K562 (cell line): ENCODE measurements around the gene P2RX3. TPM values are rescaled to one million over a fixed set of nuclear protein-coding genes. Genes with fewer than 3 reads are reported as not detected.

Experiments
- ATAC-seq: fragments of 200-7000 bp; cut with Tn5 transposase; 3 replicates; pipeline ENCODE4 v1.9.1; 2020; ENCODE audit warnings: moderate library complexity
- BruUV-seq: library from RNA; stranded (reverse); fragments of 400-500 nt; replicated peaks from 2 replicates; lab custom pipeline; 2021; lab: Mats Ljungman, UMichigan
- CTCF ChIA-PET: fragments of 300-600 bp; formaldehyde crosslinking; extraction: SDS; loops from one replicate; lab custom pipeline; 2021; ENCODE audit warnings: low intra/inter-chr PET ratio; lab: Yijun Ruan, JAX
- POLR2A ChIA-PET: fragments of 300-600, 350-650 bp; sonication (Branson Sonifier 250); formaldehyde crosslinking; extraction: SDS; loops from one replicate; lab custom pipeline; 2021; ENCODE audit warnings: antibody characterized with exemption, inconsistent platforms; lab: Yijun Ruan, JAX
- DNase-seq, 4 experiments: peaks; one replicate each; pipeline versions ENCODE4 v3.0.0 to v3.0.0-alpha.2; 2011 to 2018; ENCODE audit warnings: low spot score in 3 of 4, mixed read lengths in 3 of 4; ENCODE audit errors: extremely low read depth in 1 of 4
- FAIRE-seq: peaks from 2 replicates; lab custom pipeline; 2011; peaks lifted over from hg19 to GRCh38; lab: Jason Lieb, UNC
- H2AFZ ChIP-seq: 2 replicates; pipeline ENCODE4 v1.6.0; 2011; ENCODE audit warnings: low read depth, low read length, control low read depth, inconsistent platforms
- H3K27ac ChIP-seq: fragments of 200-600 bp; 3 replicates; pipeline ENCODE4 v1.8.0; 2011; ENCODE audit warnings: low read depth, mild to moderate bottlenecking, control low read depth, inconsistent platforms, low read length, moderate library complexity, mixed read lengths; ENCODE audit errors: extremely low read depth
- H3K27me3 ChIP-seq, 2 experiments: fragments of 300-600 bp in 1 of 2; 2 replicates in 1 of 2; 3 replicates in 1 of 2; pipeline versions ENCODE4 v1.6.0 to v1.8.0; 2011; ENCODE audit warnings: inconsistent platforms in 2 of 2, low read length in 2 of 2, mild to moderate bottlenecking in 1 of 2, mixed read lengths in 1 of 2, moderate library complexity in 1 of 2; ENCODE audit not compliant: control insufficient read depth in 2 of 2, insufficient read depth in 2 of 2
- H3K36me3 ChIP-seq: fragments of 300-600 bp; 3 replicates; pipeline ENCODE4 v1.8.0; 2011; ENCODE audit warnings: mild to moderate bottlenecking, low read length, inconsistent platforms; ENCODE audit not compliant: control insufficient read depth, insufficient read depth
- H3K4me1 ChIP-seq, 2 experiments: fragments of 200-600 bp in 1 of 2; replicated peaks in 1 of 2; 2 replicates in 1 of 2; 3 replicates in 1 of 2; pipeline versions ENCODE4 v1.5.1 to v1.8.0; 2011; ENCODE audit warnings: inconsistent platforms in 2 of 2, low read length in 2 of 2, mild to moderate bottlenecking in 1 of 2, mixed read lengths in 1 of 2, moderate library complexity in 1 of 2; ENCODE audit not compliant: control insufficient read depth in 2 of 2, insufficient read depth in 2 of 2
- H3K4me2 ChIP-seq: 2 replicates; pipeline ENCODE4 v1.6.1; 2011; ENCODE audit warnings: low read length, control low read depth, inconsistent platforms, mixed read lengths; ENCODE audit not compliant: insufficient read depth
- H3K4me3 ChIP-seq: fragments of 200-600 bp; sonication (generic), shearing (Covaris generic); 2 replicates; pipeline ENCODE4 v1.5.1; 2016; ENCODE audit warnings: control low read depth, inconsistent platforms
- H3K79me2 ChIP-seq: fragments of 200-600 bp; 3 replicates; pipeline ENCODE4 v1.8.0; 2011; ENCODE audit warnings: low read length, inconsistent platforms; ENCODE audit not compliant: control insufficient read depth, insufficient read depth
- H3K9ac ChIP-seq, 2 experiments: 2 replicates each; pipeline versions ENCODE4 v1.6.0 to v1.6.1; 2011; ENCODE audit warnings: low read depth in 2 of 2, low read length in 2 of 2, control low read depth in 1 of 2, inconsistent platforms in 1 of 2, mild to moderate bottlenecking in 1 of 2, mixed read lengths in 1 of 2; ENCODE audit not compliant: insufficient read depth in 1 of 2
- H3K9me1 ChIP-seq: one replicate; pipeline ENCODE4 v1.6.0; 2011; ENCODE audit warnings: inconsistent platforms, mild to moderate bottlenecking, low read length, moderate library complexity; ENCODE audit not compliant: control insufficient read depth, insufficient read depth
- H3K9me3 ChIP-seq: replicated peaks from 2 replicates; pipeline ENCODE4 v1.5.1; 2011; ENCODE audit warnings: low read depth, low read length, inconsistent platforms; ENCODE audit not compliant: control insufficient read depth, insufficient read depth
- H4K20me1 ChIP-seq: replicated peaks from 2 replicates; pipeline ENCODE4 v1.6.1; 2011; ENCODE audit warnings: low read length, inconsistent platforms, mixed read lengths; ENCODE audit not compliant: control insufficient read depth, insufficient read depth
- CEBPB ChIP-seq: fragments of 450-650 bp; IDR thresholded peaks from 2 replicates; pipeline ENCODE4 v1.6.1; 2016; ENCODE audit warnings: missing genetic modification characterization, missing compliant biosample characterization
- KLF10 ChIP-seq: fragments of 250-450 bp; sonication (Bioruptor Pico); IDR thresholded peaks from 2 replicates; pipeline ENCODE4 v1.6.1; 2021; ENCODE audit warnings: matching md5 sums
- MYC ChIP-seq, 2 experiments: fragments of 250-450 bp in 1 of 2; sonication (Bioruptor Pico) in 1 of 2; IDR thresholded peaks; 2 replicates each; pipeline versions ENCODE4 v1.5.1 to v1.6.1; 2012 to 2021; ENCODE audit warnings: low read depth in 2 of 2, borderline replicate concordance in 1 of 2, improper control_type of control experiment in 1 of 2, low read length in 1 of 2, mild to moderate bottlenecking in 1 of 2, moderate library complexity in 1 of 2
- PHF21A ChIP-seq: fragments of 450-650 bp; IDR thresholded peaks from 2 replicates; pipeline ENCODE4 v1.6.1; 2017; ENCODE audit warnings: low read depth, borderline replicate concordance
- RBM17 ChIP-seq: fragments of 200-400 bp; formaldehyde crosslinking; IDR thresholded peaks from 2 replicates; pipeline ENCODE4 v1.6.1; 2017; ENCODE audit warnings: low read depth, mild to moderate bottlenecking, low read length, borderline replicate concordance
- TEAD2 ChIP-seq: fragments of 450-650 bp; IDR thresholded peaks from 2 replicates; pipeline ENCODE4 v1.6.1; 2016; ENCODE audit warnings: missing genetic modification characterization, control low read depth, missing compliant biosample characterization
- TEAD4 ChIP-seq, 2 experiments: sonication (generic) in 1 of 2; formaldehyde crosslinking in 1 of 2; IDR thresholded peaks; 2 replicates each; pipeline versions ENCODE4 v1.6.1 to v1.8.0; 2012 to 2022; ENCODE audit warnings: borderline replicate concordance in 1 of 2, inconsistent platforms in 1 of 2, low read length in 1 of 2, mild to moderate bottlenecking in 1 of 2, missing genetic modification reagents in 1 of 2
- ZBTB1 ChIP-seq: sonication (generic); formaldehyde crosslinking; IDR thresholded peaks from 2 replicates; pipeline ENCODE4 v1.8.1; 2023; ENCODE audit warnings: missing genetic modification reagents, low read depth, mild to moderate bottlenecking, borderline replicate concordance
- ZC3H11A ChIP-seq: IDR thresholded peaks from 2 replicates; pipeline ENCODE4 v1.6.1; 2012; ENCODE audit warnings: low read depth, low read length, improper control_type of control experiment
- WGBS: fragments of 100-300 bp; shearing (Covaris generic); methylation state at CpG from one replicate; pipeline ENCODE4 v1.1.6; 2016; ENCODE audit warnings: low coverage, mixed read lengths; ENCODE audit not compliant: insufficient coverage; ENCODE audit errors: missing lambda C conversion rate; 5-methylcytosine and 5-hydroxymethylcytosine counted together
- in situ Hi-C: fragments of 300-500 bp; cut with MboI; formaldehyde crosslinking; loops from 4 replicates; pipeline ENCODE4 v1.15.0; 2018; ENCODE audit warnings: inconsistent platforms, mixed read lengths
- intact Hi-C: fragments of 100-400 bp; cut with micrococcal nuclease; formaldehyde crosslinking; loops from 2 replicates; pipeline ENCODE4 v1.14.2; 2022
- polyA plus RNA-seq, 8 experiments: library from polyadenylated mRNA; depleted of rRNA in 4 of 8; stranded (reverse) in 5 of 8; unstranded in 3 of 8; fragments of >200 nt; fragmentation: Nextera tagmentation in 2 of 8; fragmentation: Illumina TruSeq in 1 of 8; extraction: Ambion mirVana in 2 of 8; extraction: Trizol in 1 of 8; gene quantifications; 2 replicates each; pipeline versions ENCODE4 v1.2.1 to v1.2.3, GENCODE V29; 2011 to 2014; ENCODE audit warnings: inconsistent platforms in 1 of 8, missing spikeins in 1 of 8
- total RNA-seq, 7 experiments: library from RNA; depleted of rRNA in 6 of 7; stranded (reverse); fragments of >200 nt in 6 of 7; fragmentation: Illumina TruSeq in 2 of 7; extraction: Trizol in 2 of 7; gene quantifications; 2 replicates each; pipeline versions ENCODE4 v1.2.1 to v1.2.3, GENCODE V29; 2011 to 2021; ENCODE audit warnings: low replicate concordance in 1 of 7
- TF ChIP-seq, protein P1 (sequence below): fragments of 250-450 bp; sonication (Bioruptor Pico); IDR thresholded peaks from 2 replicates; pipeline ENCODE4 v1.4.0; 2020; ENCODE audit warnings: mild to moderate bottlenecking, moderate library complexity
- TF ChIP-seq, protein P2 (sequence below): fragments of 450-650 bp; IDR thresholded peaks from 2 replicates; pipeline ENCODE4 v1.6.1; 2016; ENCODE audit warnings: borderline replicate concordance

The P2RX3 gene
- total and polyA plus RNA-seq, 9 of the 15 experiments (the other 6 are each of a cell fraction or from before 2014, with no cell fraction given), result not detected

- TF ChIP-seq, protein P1, sequence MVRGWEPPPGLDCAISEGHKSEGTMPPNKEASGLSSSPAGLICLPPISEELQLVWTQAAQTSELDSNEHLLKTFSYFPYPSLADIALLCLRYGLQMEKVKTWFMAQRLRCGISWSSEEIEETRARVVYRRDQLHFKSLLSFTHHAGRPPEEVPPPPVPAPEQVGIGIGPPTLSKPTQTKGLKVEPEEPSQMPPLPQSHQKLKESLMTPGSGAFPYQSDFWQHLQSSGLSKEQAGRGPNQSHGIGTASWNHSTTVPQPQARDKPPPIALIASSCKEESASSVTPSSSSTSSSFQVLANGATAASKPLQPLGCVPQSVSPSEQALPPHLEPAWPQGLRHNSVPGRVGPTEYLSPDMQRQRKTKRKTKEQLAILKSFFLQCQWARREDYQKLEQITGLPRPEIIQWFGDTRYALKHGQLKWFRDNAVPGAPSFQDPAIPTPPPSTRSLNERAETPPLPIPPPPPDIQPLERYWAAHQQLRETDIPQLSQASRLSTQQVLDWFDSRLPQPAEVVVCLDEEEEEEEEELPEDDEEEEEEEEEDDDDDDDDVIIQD, result no peak
- no peak for TF ChIP-seq KLF10 (CRISPR knock-in tag)
Measured at GRCh38 chr11:57348636-57349313, 10.6 kb downstream of the P2RX3 start (continued).

GRCh38 chr11:57349491-57350274, 11.5 kb downstream of the P2RX3 start:
- H3K27me3 ChIP-seq, result no peaks in the 10 kb centered on the region
- peak; percentile 75 for FAIRE-seq
- H3K36me3 ChIP-seq, result no peaks in the 10 kb centered on the region
- ChIA-PET CTCF (interaction anchor here (0.6 to 0.7 kb wide), 3 partner anchors 109 to 1832 kb away, joined by 3 read pairs; no protein-coding TSS in a partner anchor), POLR2A (interaction anchor here (0.7 kb wide), 1 partner anchor 14 kb away, joined by 3 read pairs; the partner anchor contains the start of gene SSRP1)
- WGBS, result 13% methylated on average over 23 of the region's 31 CpGs
- no peaks in the 10 kb centered on the region for H4K20me1 ChIP-seq
- 0 out of 2 replicates have a peak, but pooled peaks cover 4% of the 10 kb centered on the region for H3K9me3 ChIP-seq
- H3K9ac ChIP-seq, result peak overlapping the region in 1 of 2 experiments; percentile 72; a peak in 1 of 4 replicates
- no peak overlapping the region for H3K4me3 ChIP-seq
- ATAC-seq, result peak; percentile 84
- H2AFZ ChIP-seq, result peak overlapping the region; percentile 88
- peaks cover 23 to 27% of the 10 kb centered on the region in 2 experiments for H3K4me1 ChIP-seq
- intact Hi-C loops (loop anchor here (5.0 to 10.0 kb wide), 2 partner anchors 445 to 1163 kb away; no protein-coding TSS in a partner anchor), in situ Hi-C loops (loop anchor here (10.0 kb wide), 2 partner anchors 175 to 1165 kb away; no protein-coding TSS in a partner anchor)
- no peaks in the 10 kb centered on the region for H3K9me1 ChIP-seq
- no peaks in the 10 kb centered on the region for H3K79me2 ChIP-seq
- H3K27ac ChIP-seq, result no peak overlapping the region
- no TSS peak for BruUV-seq
- peak overlapping the region; percentile 50 for H3K4me2 ChIP-seq
- DNase-seq, result peak; percentile 79 to 88 (median 86)
- TF ChIP-seq MYC (IDR thresholded peaks at IDR 0.05; ENCODE audit: low read depth, low read length) (0 out of 2 replicates have a peak, but pooled peaks have one; percentile 21), MYC (CRISPR knock-in tag; IDR thresholded peaks at IDR 0.05; ENCODE audit: borderline replicate concordance, low read depth) (no peak), PHF21A (0 out of 2 replicates have a peak, but pooled peaks have one; percentile 27), ZBTB1 (CRISPR knock-in tag) (0 out of 2 replicates have a peak, but pooled peaks have one; percentile 34), CEBPB (peak; percentile 71), TEAD4 (IDR thresholded peaks at IDR 0.05; ENCODE audit: low read length) (no peak), TEAD4 (CRISPR knock-in tag; IDR thresholded peaks at IDR 0.05; ENCODE audit: borderline replicate concordance) (no peak), ZC3H11A (no peak), RBM17 (no peak), TEAD2 (tag) (no peak)
- TF ChIP-seq, protein P2, sequence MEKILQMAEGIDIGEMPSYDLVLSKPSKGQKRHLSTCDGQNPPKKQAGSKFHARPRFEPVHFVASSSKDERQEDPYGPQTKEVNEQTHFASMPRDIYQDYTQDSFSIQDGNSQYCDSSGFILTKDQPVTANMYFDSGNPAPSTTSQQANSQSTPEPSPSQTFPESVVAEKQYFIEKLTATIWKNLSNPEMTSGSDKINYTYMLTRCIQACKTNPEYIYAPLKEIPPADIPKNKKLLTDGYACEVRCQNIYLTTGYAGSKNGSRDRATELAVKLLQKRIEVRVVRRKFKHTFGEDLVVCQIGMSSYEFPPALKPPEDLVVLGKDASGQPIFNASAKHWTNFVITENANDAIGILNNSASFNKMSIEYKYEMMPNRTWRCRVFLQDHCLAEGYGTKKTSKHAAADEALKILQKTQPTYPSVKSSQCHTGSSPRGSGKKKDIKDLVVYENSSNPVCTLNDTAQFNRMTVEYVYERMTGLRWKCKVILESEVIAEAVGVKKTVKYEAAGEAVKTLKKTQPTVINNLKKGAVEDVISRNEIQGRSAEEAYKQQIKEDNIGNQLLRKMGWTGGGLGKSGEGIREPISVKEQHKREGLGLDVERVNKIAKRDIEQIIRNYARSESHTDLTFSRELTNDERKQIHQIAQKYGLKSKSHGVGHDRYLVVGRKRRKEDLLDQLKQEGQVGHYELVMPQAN, result no peak
